ENCODE data around the gene TMEM179B. TPM values are rescaled to one million over a fixed set of nuclear protein-coding genes. Genes with fewer than 3 reads are reported as not detected.
A peak's percentile ranks its signal among the peaks of the same experiment; 100 is the strongest.
"Not testable (repeated sequence)": the region's sequence is repeated elsewhere in the genome, so short reads cannot be mapped to it uniquely, and the experiment has no call there.

Gene TMEM179B, protein sequence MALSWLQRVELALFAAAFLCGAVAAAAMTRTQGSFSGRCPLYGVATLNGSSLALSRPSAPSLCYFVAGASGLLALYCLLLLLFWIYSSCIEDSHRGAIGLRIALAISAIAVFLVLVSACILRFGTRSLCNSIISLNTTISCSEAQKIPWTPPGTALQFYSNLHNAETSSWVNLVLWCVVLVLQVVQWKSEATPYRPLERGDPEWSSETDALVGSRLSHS
- total RNA-seq: 12.0 TPM
- long read RNA-seq, transcript TMEM179B-201 (5 exons, 1,023 nt): major isoform, 13 of 23 reads
- long read RNA-seq, partial matches to known transcripts: 3 of 23 reads
- long read RNA-seq, other reads (novel, unspliced or antisense): 6 of 23 reads

DNA sequence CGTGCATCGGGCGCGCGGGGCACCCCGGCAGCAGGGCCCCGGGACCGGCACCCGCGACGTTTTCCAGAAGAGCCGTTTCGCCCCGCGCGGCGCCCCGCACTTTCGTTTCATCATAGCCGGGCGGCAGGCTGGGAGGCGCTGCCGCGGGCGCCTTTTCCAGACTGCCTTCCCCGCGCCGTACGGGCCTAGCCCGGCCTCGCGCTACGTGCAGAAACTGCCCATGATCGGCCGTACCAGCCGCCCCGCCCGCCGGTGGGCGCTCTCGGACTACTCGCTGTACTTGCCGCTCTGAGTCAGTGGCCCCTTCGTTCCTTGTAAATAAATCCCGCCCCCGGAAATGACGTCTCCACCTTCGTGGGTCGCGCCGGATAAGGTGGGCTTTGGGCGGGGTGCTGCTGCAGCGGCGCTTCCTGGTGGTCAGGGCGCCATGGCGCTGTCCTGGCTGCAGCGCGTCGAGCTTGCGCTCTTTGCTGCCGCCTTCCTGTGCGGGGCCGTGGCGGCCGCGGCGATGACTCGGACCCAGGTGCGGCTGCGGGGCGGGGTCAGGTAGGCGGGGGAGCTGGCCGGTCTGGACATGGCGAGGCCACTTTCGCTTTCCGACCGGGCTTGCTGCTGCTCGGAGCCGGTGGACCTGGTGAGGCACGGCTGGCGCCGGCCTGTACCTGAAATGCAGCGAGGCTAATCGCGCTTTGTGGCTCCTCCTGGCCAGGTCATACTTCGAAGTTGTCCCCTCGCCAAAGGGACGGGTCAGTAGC lies at the start of gene TMEM179B:
TSS of gene TMEM179B (plus strand) at position 398 of the 755 bp plus-strand sequence. CDS start at position 428, 30 bp downstream.
- intact Hi-C loops (cut with DNase I): loop anchor here (2.0 kb wide), 3 partner anchors 18 to 76 kb away; partner anchors contain the start of genes NXF1 and WDR74
- peak; percentile 98 for DNase-seq (ENCODE audit: low spot score)

DNA sequence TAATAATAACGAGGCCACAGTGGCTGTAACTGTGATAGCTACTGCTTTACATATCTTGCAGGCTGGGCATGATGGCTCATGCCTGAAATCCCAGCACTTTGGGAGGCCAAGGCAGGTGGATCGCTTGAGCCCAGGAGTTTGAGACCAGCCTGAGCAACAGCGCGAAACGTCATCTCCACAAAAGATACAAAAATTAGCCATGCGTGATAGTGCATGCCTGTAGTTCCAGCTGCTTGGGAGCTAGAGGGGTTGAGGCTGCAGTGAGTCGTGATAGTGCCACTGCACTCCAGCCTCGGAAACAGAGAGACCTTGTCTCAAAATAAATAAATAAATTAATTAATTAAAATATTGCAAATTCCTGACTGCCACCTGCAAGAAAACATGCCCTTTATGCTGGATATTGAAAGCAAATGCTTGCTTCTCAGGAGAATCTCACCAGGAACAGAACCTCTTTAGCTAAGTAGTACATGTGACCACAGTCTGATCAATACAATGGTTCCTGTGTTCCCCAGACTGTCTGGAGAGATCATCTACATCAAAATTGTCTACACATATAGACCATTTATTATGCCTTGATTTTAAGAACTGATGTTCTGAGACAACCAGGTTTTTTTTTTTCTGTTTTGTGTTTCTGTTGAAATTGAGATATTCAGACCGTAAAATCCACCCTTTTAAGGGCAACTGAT lies 39.6 kb upstream of the TMEM179B start:
- no peak for DNase-seq (ENCODE audit: low spot score)
- intact Hi-C loops (cut with DNase I): no loop called here

DNA sequence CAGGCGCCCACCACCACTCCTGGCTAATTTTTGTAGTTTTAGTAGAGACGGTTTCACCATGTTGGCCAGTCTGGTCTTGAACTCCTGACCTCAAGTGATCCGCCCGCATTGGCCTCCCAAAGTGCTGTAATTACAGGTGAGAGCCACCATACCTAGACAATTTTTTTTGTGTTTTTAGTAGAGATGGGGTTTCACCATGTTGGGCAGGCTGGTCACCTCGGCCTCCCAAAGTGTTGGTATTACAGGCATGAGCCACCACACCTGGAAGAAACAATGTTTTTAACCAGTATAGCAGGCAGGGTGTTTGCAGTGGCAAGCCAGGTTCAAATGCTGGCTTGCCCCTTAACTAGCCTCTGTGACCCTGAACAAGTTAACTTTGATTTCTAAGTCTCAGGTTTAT lies 37.3 kb upstream of the TMEM179B start:
- intact Hi-C loops (cut with DNase I); DNase-seq (ENCODE audit: low spot score): not testable (repeated sequence)

DNA sequence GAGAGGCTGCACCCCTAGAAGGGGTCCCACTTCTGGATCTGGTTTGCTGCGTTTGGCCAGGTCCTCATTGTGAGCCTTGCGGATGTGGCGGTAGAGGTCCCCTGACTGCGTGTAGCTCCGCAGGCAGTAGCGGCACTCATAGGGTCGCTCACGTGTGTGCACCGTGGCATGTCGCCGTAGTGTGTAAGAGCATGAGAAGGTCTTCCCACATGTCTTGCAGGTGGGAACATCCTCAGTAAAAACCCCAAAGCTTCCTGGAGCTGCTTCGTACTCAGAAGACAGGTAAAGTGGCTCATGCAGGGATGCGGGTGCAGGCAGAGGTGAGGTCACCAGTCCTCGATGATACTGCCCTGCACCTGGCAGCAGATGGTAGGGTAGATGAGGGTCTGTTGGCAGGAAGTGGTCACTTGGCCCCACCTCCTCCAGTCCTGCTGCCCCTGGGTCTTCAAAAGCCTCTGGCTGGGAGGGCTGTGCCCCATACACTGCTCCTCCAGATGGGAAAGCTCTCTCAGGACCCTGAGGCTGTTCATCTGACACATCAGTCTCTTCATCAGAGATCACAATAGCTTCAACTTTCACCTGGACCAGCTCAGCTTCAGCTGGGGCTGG lies 34.9 kb upstream of the TMEM179B start:
- intact Hi-C loops (cut with DNase I): no loop called here

DNA sequence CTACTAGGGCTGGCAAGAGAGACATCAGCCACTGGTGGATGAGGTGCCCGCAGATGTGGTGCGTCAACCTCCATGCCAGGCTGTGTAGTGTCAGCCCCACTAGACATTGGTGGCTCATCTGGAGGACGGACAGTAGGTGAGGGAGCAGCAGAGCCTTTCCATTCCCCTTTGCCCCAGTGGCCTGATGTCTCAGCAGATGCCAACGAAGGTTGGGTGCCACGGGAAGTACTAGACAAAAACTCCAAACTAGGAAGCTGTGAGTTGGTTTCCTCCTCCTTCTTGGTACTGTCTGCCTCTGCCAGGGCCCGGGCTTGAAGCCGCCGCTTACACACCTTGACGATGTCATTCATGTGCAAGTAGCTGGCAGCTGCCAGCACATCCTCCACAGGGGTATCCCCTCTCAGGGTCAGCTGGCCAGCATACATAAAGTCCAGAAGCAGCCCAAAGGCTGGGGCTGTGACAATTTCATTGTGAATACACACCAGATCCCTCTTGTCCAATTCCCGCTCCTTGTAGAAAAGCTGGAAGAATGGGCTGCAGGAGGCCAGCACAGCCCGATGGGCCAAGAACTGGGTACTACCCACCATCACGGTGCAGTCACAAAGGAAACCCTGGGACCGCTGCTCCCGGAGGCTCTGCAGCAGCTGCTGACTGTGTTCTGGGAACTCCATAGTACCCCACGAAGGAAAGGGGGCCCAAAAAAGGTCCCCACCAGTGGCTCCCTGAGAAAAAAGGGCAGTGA lies 34.0 kb upstream of the TMEM179B start:
- no peak for DNase-seq (ENCODE audit: low spot score)
- intact Hi-C loops (cut with DNase I): loop anchor here (1.0 kb wide), 1 partner anchor 25 kb away; the partner anchor contains the start of gene TTC9C

More for the DNA sequence above, 34.9 kb upstream of the TMEM179B start:
- DNase-seq (ENCODE audit: low spot score): no peak

DNA sequence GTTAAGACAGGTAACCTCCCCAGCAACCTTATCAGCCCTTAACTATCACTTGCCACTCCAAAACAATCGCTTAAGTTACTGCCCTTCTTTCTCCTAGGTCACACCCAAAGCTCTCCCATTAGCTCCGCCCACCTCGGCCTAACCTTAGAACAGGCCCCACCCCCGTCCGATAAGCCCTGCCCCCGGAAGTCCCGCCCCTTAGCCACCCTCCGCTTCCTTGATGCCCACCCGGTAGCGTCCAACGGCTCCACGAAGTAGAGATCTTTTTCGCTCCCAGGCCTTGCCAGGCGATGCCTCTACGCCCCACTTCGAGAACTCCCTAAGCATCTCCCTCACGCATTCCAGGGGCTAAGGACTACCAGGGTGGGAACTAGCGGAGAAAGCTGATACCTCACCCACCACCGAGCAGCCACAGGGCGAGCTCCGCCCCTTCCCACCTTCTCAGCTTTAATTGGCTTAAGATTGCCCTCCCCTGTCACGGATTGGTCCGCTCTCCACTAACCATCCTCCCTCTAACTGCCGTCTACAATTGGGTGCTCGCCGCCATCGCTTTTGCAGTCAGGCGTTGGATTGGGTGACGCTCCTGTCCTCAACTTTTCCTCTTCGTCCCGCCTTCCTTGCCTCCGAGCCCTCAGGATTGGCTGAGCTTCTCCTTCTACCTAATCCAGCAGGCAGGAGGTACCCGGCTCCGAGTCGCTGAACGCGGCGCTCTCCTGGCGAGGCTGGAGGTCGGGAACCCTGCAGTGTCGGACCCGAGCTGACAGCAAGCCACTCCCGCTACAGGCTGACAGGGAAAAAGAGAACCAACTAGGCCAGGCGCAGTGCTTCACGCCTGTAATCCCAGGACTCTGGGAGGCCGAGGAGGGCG lies 33.2 kb upstream of the TMEM179B start, which contains the start of gene ZBTB3:
TSS of gene ZBTB3 (minus strand) at position 425 of the 868 bp plus-strand sequence. CDS start 496 bp downstream, outside the sequence.
- intact Hi-C loops (cut with DNase I): loop anchor here (1.0 kb wide), 1 partner anchor 26 kb away; the partner anchor contains the start of gene TTC9C

DNA sequence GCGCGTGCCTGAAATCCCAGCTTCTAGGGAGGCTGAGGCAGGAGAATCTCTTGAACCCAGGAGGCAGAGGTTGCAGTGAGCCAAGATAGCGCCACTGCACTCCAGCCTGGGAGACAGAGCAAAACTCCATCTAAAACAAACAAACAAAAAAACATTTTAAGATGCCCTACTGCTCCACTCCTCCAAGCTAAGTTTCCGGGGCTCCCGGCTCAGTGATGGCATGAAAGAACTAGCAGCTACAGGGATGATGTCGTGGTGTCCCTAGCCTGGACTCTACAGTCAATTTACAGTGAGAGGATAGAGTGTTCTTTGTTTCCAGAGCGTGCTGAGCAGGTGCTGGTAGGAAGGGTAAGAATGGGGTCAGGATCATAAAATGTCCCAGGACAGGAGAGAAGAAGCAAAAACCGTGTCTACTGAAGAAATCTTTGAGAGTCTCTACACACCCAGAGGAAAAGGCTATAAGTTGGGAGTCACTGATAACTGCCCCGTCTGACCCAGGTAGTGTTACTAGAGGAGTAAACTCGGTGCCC lies 32.1 kb upstream of the TMEM179B start:
- no peak for DNase-seq (ENCODE audit: low spot score)
- intact Hi-C loops (cut with DNase I): no loop called here

More for the DNA sequence above, 33.2 kb upstream of the TMEM179B start, which contains the start of gene ZBTB3:
- peak; percentile 99 for DNase-seq (ENCODE audit: low spot score)

DNA sequence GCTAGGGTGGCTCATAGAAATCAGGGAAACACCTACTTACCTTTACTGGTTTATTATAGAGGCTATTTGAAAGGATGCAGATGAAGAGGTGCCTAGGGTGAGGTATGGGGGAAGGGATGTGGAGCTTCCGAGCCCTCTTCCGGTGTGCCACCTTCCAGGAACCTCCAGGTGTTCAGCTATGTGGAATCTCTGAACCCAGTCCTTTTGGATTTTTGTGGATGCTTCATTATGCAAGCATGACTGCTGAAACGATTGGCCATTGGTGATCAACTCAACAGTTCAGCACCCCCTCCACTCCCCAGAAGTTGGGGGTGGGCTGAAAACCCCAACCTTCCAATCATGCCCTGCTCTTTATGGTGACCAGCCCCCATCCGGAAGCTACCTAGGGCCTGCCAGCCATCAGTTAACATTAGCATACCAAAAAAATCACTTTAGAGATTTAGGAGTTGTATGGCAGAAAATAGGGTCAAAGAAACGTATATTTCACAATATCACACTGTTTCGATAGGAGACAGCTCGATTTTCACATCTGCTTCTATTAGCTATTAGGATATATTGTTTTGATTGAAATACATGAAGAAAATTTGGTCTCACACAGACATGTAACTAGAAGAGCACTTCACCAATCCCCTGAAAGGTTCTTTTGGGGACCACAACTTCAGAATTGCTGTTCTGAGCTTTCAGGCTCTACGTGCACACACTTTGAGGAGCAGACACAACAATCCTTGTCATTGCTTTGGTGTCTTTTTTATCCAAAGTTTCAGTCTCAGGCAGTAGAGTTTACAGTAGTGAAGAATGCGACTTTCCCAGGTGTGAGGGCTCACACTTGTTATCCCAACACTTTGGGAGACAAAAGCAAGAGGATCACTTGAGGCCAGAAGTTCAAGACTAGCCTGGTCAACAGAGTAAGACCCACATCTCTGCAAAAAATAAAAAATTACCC lies 29.1 kb upstream of the TMEM179B start:
- intact Hi-C loops (cut with DNase I): no loop called here

DNA sequence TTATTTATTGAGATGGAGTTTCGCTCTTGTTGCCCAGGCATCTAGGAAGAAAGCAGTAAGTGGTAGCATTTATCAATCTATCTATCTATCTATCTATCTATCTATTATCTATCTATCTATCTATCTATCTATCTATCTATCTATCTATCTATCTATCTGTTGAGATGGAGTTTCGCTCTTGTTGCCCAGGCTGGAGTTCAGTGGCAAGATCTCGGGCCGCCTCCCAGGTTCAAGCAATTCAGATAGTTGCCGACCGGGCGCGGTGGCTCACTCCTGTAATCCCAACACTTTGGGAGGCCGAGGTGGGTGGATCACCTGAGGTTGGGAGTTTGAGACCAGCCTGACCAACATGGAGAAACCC lies 26.4 kb upstream of the TMEM179B start:
- DNase-seq (ENCODE audit: low spot score); intact Hi-C loops (cut with DNase I): not testable (repeated sequence)

More for the DNA sequence above, 29.1 kb upstream of the TMEM179B start:
- DNase-seq (ENCODE audit: low spot score): no peak

DNA sequence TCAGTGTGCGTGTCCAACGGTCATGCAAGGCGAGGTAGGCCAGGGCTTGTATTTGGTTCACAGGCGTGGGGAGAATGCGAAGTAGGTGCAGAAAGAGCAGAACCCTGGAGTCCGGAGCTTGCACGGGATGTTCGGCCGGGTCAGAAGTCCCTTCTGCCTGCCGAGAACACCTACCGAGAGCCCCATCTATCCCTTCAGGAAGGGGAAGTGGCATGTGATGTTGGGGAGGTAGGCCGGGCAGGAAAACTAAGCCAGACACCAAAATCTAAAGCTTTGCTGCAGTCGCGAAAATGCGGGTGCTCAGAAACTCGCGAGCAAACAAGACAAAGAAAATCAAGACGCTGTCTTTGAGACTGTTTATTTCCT lies 16.4 kb upstream of the TMEM179B start:
- no peak for DNase-seq (ENCODE audit: low spot score)
- intact Hi-C loops (cut with DNase I): loop anchor here (2.0 kb wide), 1 partner anchor 44 kb away; the partner anchor contains the start of gene HNRNPUL2

DNA sequence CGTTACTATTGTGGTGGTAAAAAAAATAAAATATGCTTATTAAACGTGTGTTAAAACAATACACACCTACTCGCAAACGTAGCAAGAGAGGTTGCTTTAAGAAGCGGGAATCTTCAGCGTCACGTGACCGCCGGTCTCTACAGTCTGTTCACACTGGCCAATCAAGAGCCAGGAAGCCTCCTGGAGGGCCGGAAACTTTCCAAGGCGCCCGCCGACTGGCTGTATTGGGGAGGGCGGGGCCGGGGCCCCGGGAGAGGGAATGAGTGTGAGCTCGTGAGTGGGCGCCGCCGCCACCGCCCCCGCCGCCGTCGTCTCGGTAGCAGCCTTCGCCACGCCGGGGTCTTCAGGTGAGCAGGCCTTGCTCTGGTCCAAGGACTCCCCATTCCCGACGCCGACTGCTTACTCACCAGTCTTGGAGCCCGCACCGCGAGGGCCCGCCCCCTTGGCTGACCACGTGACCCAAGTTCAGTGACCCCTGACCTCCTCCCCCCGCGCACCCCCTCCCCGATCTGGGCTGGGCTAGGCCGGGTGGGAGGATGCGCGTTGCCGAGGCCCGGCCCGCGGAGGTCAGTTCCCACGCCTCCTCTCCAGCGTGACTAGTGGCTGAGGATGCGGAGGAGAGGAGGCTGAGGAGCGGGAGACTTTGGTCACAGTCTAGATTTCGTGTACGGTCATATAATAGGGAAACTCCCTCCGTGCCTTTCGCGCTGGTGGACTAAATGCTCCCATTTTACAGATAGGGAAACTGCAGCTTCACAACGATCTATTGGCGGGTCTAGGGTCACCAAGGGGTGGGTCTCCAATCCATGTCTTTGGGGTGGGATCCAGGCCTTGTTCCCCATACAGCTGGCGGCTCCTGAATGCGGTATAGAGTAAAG lies 15.8 kb upstream of the TMEM179B start, which contains the start of gene TAF6L:
TSS of gene TAF6L (plus strand) at position 253 of the 878 bp plus-strand sequence. CDS start 4,388 bp downstream, outside the sequence.
- intact Hi-C loops (cut with DNase I): loop anchor here (2.0 kb wide), 1 partner anchor 45 kb away; the partner anchor contains the start of gene HNRNPUL2
- DNase-seq (ENCODE audit: low spot score): peak; percentile 99

DNA sequence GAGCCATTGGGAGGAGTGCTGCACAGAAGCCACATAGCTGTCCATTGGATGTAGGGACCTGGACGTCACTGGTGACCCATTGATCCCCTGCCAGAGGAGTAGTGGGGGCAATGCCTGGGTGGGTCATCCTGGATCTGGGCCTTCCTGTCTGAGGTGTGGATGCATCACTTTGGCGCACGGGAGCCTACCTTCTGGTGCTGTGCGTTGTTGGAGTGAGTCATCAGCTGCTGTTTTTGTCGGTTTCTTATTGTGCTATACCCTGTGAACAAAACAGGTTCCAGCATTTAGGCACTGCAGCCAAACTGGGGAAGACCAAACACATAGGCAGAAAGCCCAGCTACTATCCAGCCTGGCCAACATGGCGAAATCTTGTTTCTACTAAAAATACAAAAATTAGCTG lies 12.8 kb upstream of the TMEM179B start:
- no peak for DNase-seq (ENCODE audit: low spot score)
- intact Hi-C loops (cut with DNase I): no loop called here

DNA sequence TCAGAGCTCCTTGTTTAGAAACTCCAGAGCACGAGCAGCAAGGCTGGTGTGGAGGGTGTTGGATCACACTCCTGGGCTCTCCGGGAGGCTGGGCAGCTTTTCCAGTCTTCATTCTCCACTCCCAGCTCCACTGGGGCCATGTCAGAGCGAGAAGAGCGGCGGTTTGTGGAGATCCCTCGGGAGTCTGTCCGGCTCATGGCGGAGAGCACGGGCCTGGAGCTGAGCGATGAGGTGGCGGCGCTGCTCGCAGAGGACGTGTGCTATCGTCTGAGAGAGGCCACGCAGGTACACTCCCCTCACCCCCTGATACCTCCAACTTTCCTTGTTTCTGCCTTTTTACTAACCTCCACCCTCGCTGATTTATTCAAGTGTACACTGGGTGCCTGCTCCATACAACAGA lies 11.6 kb upstream of the TMEM179B start:
- DNase-seq (ENCODE audit: low spot score): no peak

DNA sequence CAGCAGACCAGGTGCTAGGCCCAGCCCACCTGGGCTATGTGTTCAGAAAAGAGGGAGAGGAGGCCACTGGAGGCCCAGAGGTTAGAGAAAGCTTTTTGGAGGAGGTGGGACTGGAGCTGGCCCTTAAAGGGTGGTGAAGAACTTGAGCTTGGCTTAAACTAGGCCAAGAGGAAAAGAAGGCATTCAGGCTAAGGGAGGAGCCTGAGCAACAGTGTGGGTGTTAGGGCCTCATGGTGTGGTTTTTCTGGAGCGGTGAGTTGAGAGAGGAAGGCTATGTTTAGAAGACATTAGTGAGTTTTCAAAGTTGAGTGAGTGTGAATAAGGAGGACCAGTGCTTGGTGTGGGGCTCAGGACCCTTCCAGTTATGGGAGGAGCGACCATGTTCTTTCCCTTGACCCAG lies 9.8 kb upstream of the TMEM179B start:
- intact Hi-C loops (cut with DNase I): no loop called here
- no peak for DNase-seq (ENCODE audit: low spot score)

More for the DNA sequence above, 11.6 kb upstream of the TMEM179B start:
- intact Hi-C loops (cut with DNase I): no loop called here

DNA sequence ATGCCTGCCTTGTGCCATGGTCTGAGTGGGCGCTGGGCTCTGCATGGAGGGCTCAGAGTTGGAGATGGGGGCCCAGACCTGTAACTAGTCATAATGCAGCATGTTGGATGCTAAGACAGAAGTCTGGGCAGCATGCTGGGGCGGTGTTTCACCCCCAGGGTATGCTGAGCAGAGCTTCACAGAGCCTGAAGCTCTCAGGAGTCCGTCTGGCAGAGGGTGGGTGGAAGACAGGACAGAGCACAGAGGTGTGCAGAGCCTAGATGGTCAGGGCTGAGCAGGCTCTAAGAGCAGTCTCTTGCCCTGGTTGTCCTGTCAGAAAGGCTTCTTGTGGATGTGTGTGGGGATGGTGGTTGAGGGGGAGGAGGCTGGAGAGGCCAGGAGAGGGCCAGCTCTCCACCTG lies 8.8 kb upstream of the TMEM179B start:
- DNase-seq (ENCODE audit: low spot score): no peak

More for the DNA sequence above, 8.8 kb upstream of the TMEM179B start:
- intact Hi-C loops (cut with DNase I): no loop called here
